ENCODE results near the gene ZBTB5.

The ZBTB5 gene

DNA sequence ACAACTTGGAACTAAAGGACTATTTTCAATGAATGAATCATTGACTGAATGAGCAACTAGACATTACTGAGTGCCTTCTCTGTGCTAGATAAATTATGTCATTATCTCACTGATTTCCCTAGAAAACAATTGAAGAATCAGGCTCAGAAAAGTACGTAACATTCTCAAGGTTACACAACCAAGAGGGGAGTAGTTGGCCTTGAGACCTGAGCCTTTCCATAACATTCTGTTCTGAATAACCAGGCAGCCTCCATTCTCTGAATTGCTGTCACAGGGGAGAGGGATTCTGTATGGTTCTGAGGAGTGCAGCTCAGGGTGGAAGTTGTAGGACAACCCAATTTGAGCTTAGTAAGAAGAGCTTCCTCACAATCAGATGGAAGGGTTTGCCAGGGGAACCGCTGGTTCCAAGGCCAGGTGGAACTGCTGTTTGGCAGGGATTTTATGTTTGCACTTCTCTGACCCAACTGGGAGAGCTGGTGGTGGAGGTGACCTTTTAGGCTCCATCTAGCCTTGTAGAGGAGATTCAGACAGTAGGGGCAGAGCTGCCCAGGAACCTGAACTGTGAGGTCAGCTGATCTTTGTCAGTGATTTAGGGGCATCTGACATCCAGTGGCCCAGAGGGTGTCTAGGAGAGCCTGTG is 36.8 kb upstream of the ZBTB5 start:
- no peak for DNase-seq (ENCODE audit: extremely low spot score)
- ChIA-PET POLR2A (interaction anchor here (0.9 kb wide), 1 partner anchor 17 kb away, joined by 3 read pairs; no protein-coding TSS in a partner anchor), CTCF (no interaction called here)
- TF ChIP-seq SP1 (IDR thresholded peaks at IDR 0.05), result no peak
- no peak for TF ChIP-seq ZNF384 (IDR thresholded peaks at IDR 0.05)
- no peak for TF ChIP-seq FOXK2 (IDR thresholded peaks at IDR 0.05)
- no peak for TF ChIP-seq ELF4 (IDR thresholded peaks at IDR 0.05)
- TF ChIP-seq FOXM1 (IDR thresholded peaks at IDR 0.05; ENCODE audit: borderline replicate concordance), result no peak
- no peak for TF ChIP-seq NFRKB (IDR thresholded peaks at IDR 0.05)
- no peak for TF ChIP-seq CTBP1 (IDR thresholded peaks at IDR 0.05; ENCODE audit: borderline replicate concordance)
- no peak for TF ChIP-seq FOXA1 (IDR thresholded peaks at IDR 0.05)
- TF ChIP-seq LEF1 (IDR thresholded peaks at IDR 0.05; ENCODE audit: borderline replicate concordance), result no peak
- TF ChIP-seq PKNOX1 (IDR thresholded peaks at IDR 0.05), result no peak
- TF ChIP-seq ARNT (IDR thresholded peaks at IDR 0.05), result no peak
- TF ChIP-seq HDGF (IDR thresholded peaks at IDR 0.05; ENCODE audit: borderline replicate concordance), result no peak
- TF ChIP-seq BHLHE40 (IDR thresholded peaks at IDR 0.05; ENCODE audit: borderline replicate concordance), result no peak
- no peak for TF ChIP-seq L3MBTL2 (conservative IDR thresholded peaks at IDR 0.05)
- no peak for TF ChIP-seq TARDBP (IDR thresholded peaks at IDR 0.05)

DNA sequence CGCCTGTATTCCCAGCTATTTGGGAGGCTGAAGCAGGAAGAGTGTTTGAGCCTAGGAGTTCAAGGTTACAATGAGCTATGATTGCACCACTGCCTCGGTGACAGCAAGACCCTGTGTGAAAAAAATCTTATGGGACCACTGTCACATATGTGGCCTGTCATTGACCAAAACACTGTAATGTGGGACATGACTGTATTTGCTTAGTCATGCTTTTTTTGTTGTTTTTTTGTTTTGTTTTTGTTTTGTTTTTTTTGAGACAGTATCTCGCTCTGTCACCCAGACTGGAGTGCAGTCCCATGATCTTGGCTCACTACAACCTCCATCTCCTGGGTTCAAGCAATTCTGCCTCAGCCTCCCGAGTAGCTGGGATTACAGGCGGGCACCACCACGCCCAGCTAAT is 34.0 kb upstream of the ZBTB5 start:
- POLR2A ChIA-PET, result no interaction called here
- no peak for TF ChIP-seq SUZ12 (IDR thresholded peaks at IDR 0.05)
- no peak for TF ChIP-seq L3MBTL2 (conservative IDR thresholded peaks at IDR 0.05)
- TF ChIP-seq ELF4 (IDR thresholded peaks at IDR 0.05), result no peak
- TF ChIP-seq CTBP1 (IDR thresholded peaks at IDR 0.05; ENCODE audit: borderline replicate concordance), result no peak
- no peak for TF ChIP-seq FOXK2 (IDR thresholded peaks at IDR 0.05)
- TF ChIP-seq BHLHE40 (IDR thresholded peaks at IDR 0.05; ENCODE audit: borderline replicate concordance), result no peak
- TF ChIP-seq FOXM1 (IDR thresholded peaks at IDR 0.05; ENCODE audit: borderline replicate concordance), result no peak
- no peak for TF ChIP-seq FOXA1 (IDR thresholded peaks at IDR 0.05)
- TF ChIP-seq NFRKB (IDR thresholded peaks at IDR 0.05), result no peak
- no peak for TF ChIP-seq TARDBP (IDR thresholded peaks at IDR 0.05)
- CTCF ChIA-PET, result no interaction called here
- DNase-seq (ENCODE audit: extremely low spot score), result no peak

- TF ChIP-seq BHLHE40 (IDR thresholded peaks at IDR 0.05; ENCODE audit: borderline replicate concordance) (no peak), ELF4 (IDR thresholded peaks at IDR 0.05) (no peak), HDGF (IDR thresholded peaks at IDR 0.05; ENCODE audit: borderline replicate concordance) (no peak), SP1 (IDR thresholded peaks at IDR 0.05) (no peak), NFRKB (IDR thresholded peaks at IDR 0.05) (no peak), L3MBTL2 (conservative IDR thresholded peaks at IDR 0.05) (no peak), FOXM1 (IDR thresholded peaks at IDR 0.05; ENCODE audit: borderline replicate concordance) (no peak), ARNT (IDR thresholded peaks at IDR 0.05) (no peak), FOXK2 (IDR thresholded peaks at IDR 0.05) (no peak), CTBP1 (IDR thresholded peaks at IDR 0.05; ENCODE audit: borderline replicate concordance) (no peak), FOXA1 (IDR thresholded peaks at IDR 0.05) (no peak), PKNOX1 (IDR thresholded peaks at IDR 0.05) (no peak), LEF1 (IDR thresholded peaks at IDR 0.05; ENCODE audit: borderline replicate concordance) (no peak), SUZ12 (IDR thresholded peaks at IDR 0.05) (no peak)
- ChIA-PET POLR2A (interaction anchor here (1.6 kb wide), 1 partner anchor 12 kb away, joined by 5 read pairs; the partner anchor contains the start of gene POLR1E), CTCF (no interaction called here)
- DNase-seq (ENCODE audit: extremely low spot score), result no peak
Observed at GRCh38 chr9:37498457-37498856, 33.2 kb upstream of the ZBTB5 start.

DNA sequence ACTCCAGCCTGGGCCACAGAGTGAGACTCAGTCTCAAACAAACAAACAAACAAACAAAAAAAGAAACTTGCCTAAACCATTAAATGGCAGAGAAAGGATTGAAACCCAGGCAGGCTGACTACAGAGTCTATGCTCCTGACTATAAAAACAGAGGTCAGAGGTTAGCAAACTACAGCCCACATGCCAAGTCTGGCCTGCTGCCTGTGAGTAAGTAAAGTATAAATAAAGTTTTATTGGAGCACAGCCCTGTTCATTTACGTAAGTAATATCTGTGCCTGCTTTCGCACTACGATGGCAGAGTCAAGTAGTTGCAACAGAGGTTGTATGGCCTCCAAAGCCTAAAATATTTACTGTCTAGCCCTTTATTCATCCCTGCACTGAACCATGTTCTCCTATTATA is 32.1 kb upstream of the ZBTB5 start:
- TF ChIP-seq L3MBTL2 (conservative IDR thresholded peaks at IDR 0.05) (no peak), BHLHE40 (IDR thresholded peaks at IDR 0.05; ENCODE audit: borderline replicate concordance) (no peak), LEF1 (IDR thresholded peaks at IDR 0.05; ENCODE audit: borderline replicate concordance) (no peak), SUZ12 (IDR thresholded peaks at IDR 0.05) (no peak), ZNF384 (IDR thresholded peaks at IDR 0.05) (no peak), FOXK2 (IDR thresholded peaks at IDR 0.05) (no peak), TARDBP (IDR thresholded peaks at IDR 0.05) (no peak), FOXM1 (IDR thresholded peaks at IDR 0.05; ENCODE audit: borderline replicate concordance) (no peak), ELF4 (IDR thresholded peaks at IDR 0.05) (no peak), FOXA1 (IDR thresholded peaks at IDR 0.05) (no peak), PKNOX1 (IDR thresholded peaks at IDR 0.05) (no peak), SP1 (IDR thresholded peaks at IDR 0.05) (no peak), CTBP1 (IDR thresholded peaks at IDR 0.05; ENCODE audit: borderline replicate concordance) (no peak), HDGF (IDR thresholded peaks at IDR 0.05; ENCODE audit: borderline replicate concordance) (no peak)
- ChIA-PET CTCF (no interaction called here), POLR2A (interaction anchor here (1.6 kb wide), 1 partner anchor 11 kb away, joined by 5 read pairs; the partner anchor contains the start of gene POLR1E)

DNA sequence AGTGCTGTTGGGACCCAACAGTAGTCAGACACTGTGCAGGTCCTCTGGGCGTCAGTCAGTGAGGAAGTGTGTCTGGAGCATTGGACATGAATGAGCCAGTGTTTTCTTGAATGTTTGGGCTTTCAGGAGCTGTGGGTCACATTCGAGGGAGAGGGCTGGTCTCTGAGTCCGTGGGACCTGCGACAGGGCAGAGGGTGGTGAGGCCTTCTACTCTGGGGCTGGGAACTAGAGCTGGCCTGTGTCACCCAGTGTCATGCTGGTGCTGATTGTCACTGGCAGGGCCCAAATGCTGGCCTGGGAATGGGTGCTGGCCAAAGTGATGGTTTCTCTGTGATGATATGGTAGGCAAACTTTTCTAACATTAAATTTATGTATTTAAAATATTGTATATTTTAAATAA is 30.8 kb upstream of the ZBTB5 start:
- ChIA-PET CTCF (interaction anchor here (0.8 kb wide), 1 partner anchor 13 kb away, joined by 3 read pairs; no protein-coding TSS in a partner anchor), POLR2A (no interaction called here)
- TF ChIP-seq CTBP1 (IDR thresholded peaks at IDR 0.05; ENCODE audit: borderline replicate concordance), result no peak
- TF ChIP-seq LEF1 (IDR thresholded peaks at IDR 0.05; ENCODE audit: borderline replicate concordance), result no peak
- TF ChIP-seq FOXA1 (IDR thresholded peaks at IDR 0.05), result no peak
- no peak for DNase-seq (ENCODE audit: extremely low spot score)

More for the DNA sequence above, 32.1 kb upstream of the ZBTB5 start:
- DNase-seq (ENCODE audit: extremely low spot score), result no peak

GRCh38 chr9:37495571-37495970 is 30.3 kb upstream of the ZBTB5 start:
- TF ChIP-seq LEF1 (IDR thresholded peaks at IDR 0.05; ENCODE audit: borderline replicate concordance), result no peak
- no peak for TF ChIP-seq BHLHE40 (IDR thresholded peaks at IDR 0.05; ENCODE audit: borderline replicate concordance)
- TF ChIP-seq ZNF384 (IDR thresholded peaks at IDR 0.05), result no peak
- TF ChIP-seq L3MBTL2 (conservative IDR thresholded peaks at IDR 0.05), result no peak
- TF ChIP-seq ELF4 (IDR thresholded peaks at IDR 0.05), result no peak
- TF ChIP-seq FOXK2 (IDR thresholded peaks at IDR 0.05), result no peak
- no peak for TF ChIP-seq HDGF (IDR thresholded peaks at IDR 0.05; ENCODE audit: borderline replicate concordance)
- TF ChIP-seq FOXM1 (IDR thresholded peaks at IDR 0.05; ENCODE audit: borderline replicate concordance), result no peak
- no peak for TF ChIP-seq SP1 (IDR thresholded peaks at IDR 0.05)
- TF ChIP-seq NFRKB (IDR thresholded peaks at IDR 0.05), result no peak
- TF ChIP-seq TARDBP (IDR thresholded peaks at IDR 0.05), result no peak
- no peak for TF ChIP-seq PKNOX1 (IDR thresholded peaks at IDR 0.05)
- TF ChIP-seq ARNT (IDR thresholded peaks at IDR 0.05), result no peak
- TF ChIP-seq FOXA1 (IDR thresholded peaks at IDR 0.05), result no peak
- TF ChIP-seq CTBP1 (IDR thresholded peaks at IDR 0.05; ENCODE audit: borderline replicate concordance), result no peak
- ChIA-PET POLR2A (interaction anchor here (1.3 kb wide), 1 partner anchor 10 kb away, joined by 6 read pairs; the partner anchor contains the start of gene POLR1E), CTCF (interaction anchor here (0.8 kb wide), 1 partner anchor 13 kb away, joined by 3 read pairs; no protein-coding TSS in a partner anchor)
- no peak for DNase-seq (ENCODE audit: extremely low spot score)
